ENCODE measurements around the gene OLFM1. TPM values are rescaled to one million over a fixed set of nuclear protein-coding genes. Genes with fewer than 3 reads are reported as not detected.

OLFM1 gene
- total and polyA plus RNA-seq, 9 of the 15 experiments (the other 6 are each of a cell fraction or from before 2014, with no cell fraction given): not detected

- no peak overlapping the region for H3K27ac ChIP-seq (ENCODE audit: extremely low read depth, low read depth, low read length)
- ChIA-PET CTCF (ENCODE audit: low intra/inter-chr PET ratio) (interaction anchor here (0.6 to 2.8 kb wide), 3 partner anchors 142 to 324 kb away, joined by 3 to 33 read pairs (median 5); no protein-coding TSS in a partner anchor), POLR2A (interaction anchor here (0.6 kb wide), 1 partner anchor 586 kb away, joined by 3 read pairs; no protein-coding TSS in a partner anchor)
- H2AFZ ChIP-seq (ENCODE audit: low read depth, low read length): no peak overlapping the region
- no peaks in the 10 kb centered on the region for H3K9me3 ChIP-seq (replicated peaks; ENCODE audit: control insufficient read depth, insufficient read depth, low read depth, low read length)
- no CpG with 5 or more reads among the region's 57 CpGs for WGBS (ENCODE audit: insufficient coverage, low coverage, missing lambda C conversion rate)
- H3K27me3 ChIP-seq (ENCODE audit: control insufficient read depth in 2 of 2, insufficient read depth in 2 of 2, low read length in 2 of 2): peaks cover 0 to 17% of the 10 kb centered on the region in 2 experiments; a peak in 2 of 5 replicates
- DNase-seq (ENCODE audit: extremely low read depth in 1 of 4, low spot score in 3 of 4) (no peak), ATAC-seq (no peak), FAIRE-seq (no peak)
- H3K4me3 ChIP-seq: no peak overlapping the region
- H3K9ac ChIP-seq (ENCODE audit: insufficient read depth in 1 of 2, low read depth in 2 of 2, low read length in 2 of 2): no peak overlapping the region
- no TSS peak for BruUV-seq (replicated peaks)
- no peaks in the 10 kb centered on the region for H3K79me2 ChIP-seq (ENCODE audit: control insufficient read depth, insufficient read depth, low read length)
- TF ChIP-seq NCOA4 (IDR thresholded peaks at IDR 0.05; ENCODE audit: partially characterized antibody) (no peak), TRIM28 (IDR thresholded peaks at IDR 0.05) (no peak), ZBTB1 (CRISPR knock-in tag; IDR thresholded peaks at IDR 0.05; ENCODE audit: borderline replicate concordance, low read depth) (no peak), ASH1L (IDR thresholded peaks at IDR 0.05; ENCODE audit: borderline replicate concordance, low read depth, partially characterized antibody) (no peak), RFX1 (IDR thresholded peaks at IDR 0.05) (no peak), ZNF766 (CRISPR knock-in tag; conservative IDR thresholded peaks at IDR 0.05) (no peak), ZNF324 (CRISPR knock-in tag; IDR thresholded peaks at IDR 0.05) (no peak), CTCFL (IDR thresholded peaks at IDR 0.05; ENCODE audit: borderline replicate concordance, insufficient read depth, low read depth, low read length, poor library complexity, severe bottlenecking) (no peak), ZNF436 (CRISPR knock-in tag; IDR thresholded peaks at IDR 0.05) (no peak), GATAD2B (IDR thresholded peaks at IDR 0.05; ENCODE audit: borderline replicate concordance) (no peak), NR2C2 (CRISPR knock-in tag; IDR thresholded peaks at IDR 0.05) (no peak), NR2C2 (tag; IDR thresholded peaks at IDR 0.05) (no peak), TFAP4 (CRISPR knock-in tag; IDR thresholded peaks at IDR 0.05; ENCODE audit: borderline replicate concordance) (no peak), CREB3L1 (IDR thresholded peaks at IDR 0.05; ENCODE audit: borderline replicate concordance, low read depth) (no peak), RBM22 (IDR thresholded peaks at IDR 0.05; ENCODE audit: low read depth, low read length, poor library complexity, severe bottlenecking) (no peak), XRCC3 (IDR thresholded peaks at IDR 0.05) (no peak), PHF8 (IDR thresholded peaks at IDR 0.05; ENCODE audit: borderline replicate concordance, low read length) (no peak), KLF10 (CRISPR knock-in tag; IDR thresholded peaks at IDR 0.05) (no peak), POU5F1 (IDR thresholded peaks at IDR 0.05; ENCODE audit: borderline replicate concordance, low read depth, low read length, partially characterized antibody) (no peak)
- in situ Hi-C loops (cut with MboI): loop anchor here (5.0 kb wide), 2 partner anchors 254 to 324 kb away; no protein-coding TSS in a partner anchor
- H3K9me1 ChIP-seq (ENCODE audit: control insufficient read depth, insufficient read depth, low read length): no peaks in the 10 kb centered on the region
- H3K36me3 ChIP-seq (ENCODE audit: control insufficient read depth, insufficient read depth, low read length): no peaks in the 10 kb centered on the region
- H4K20me1 ChIP-seq (replicated peaks; ENCODE audit: control insufficient read depth, insufficient read depth, low read length): no peaks in the 10 kb centered on the region; the same call in 1 of the 2 replicates
- peaks cover 0 to 13% of the 10 kb centered on the region in 2 experiments; a peak in 2 of 5 replicates for H3K4me1 ChIP-seq (replicated peaks in 1 of 2; ENCODE audit: control insufficient read depth in 2 of 2, insufficient read depth in 2 of 2, low read length in 2 of 2)
- no peak overlapping the region for H3K4me2 ChIP-seq (ENCODE audit: insufficient read depth, low read length)
- intact Hi-C loops (cut with micrococcal nuclease): loop anchor here (2.0 kb wide), 2 partner anchors 257 to 325 kb away; no protein-coding TSS in a partner anchor
Measured at GRCh38 chr9:135087899-135088347, 455 bp downstream of the OLFM1 start.

Data from K562 (cell line).